SK-N-SH (cell line): ENCODE results near the gene ZNF587. TPM values are rescaled to one million over a fixed set of nuclear protein-coding genes. Genes with fewer than 3 reads are reported as not detected.

Source experiments
- CTCF ChIA-PET: fragments of 300-600, 350-600 bp; formaldehyde crosslinking; extraction: SDS; loops from one replicate; lab custom pipeline; 2021; lab: Yijun Ruan, JAX
- POLR2A ChIA-PET: fragments of 350-600 bp; sonication (Branson Sonifier 250); formaldehyde crosslinking; extraction: SDS; loops from one replicate; lab custom pipeline; 2020; ENCODE audit warnings: antibody characterized with exemption, inconsistent platforms; lab: Yijun Ruan, JAX
- DNase-seq: peaks from one replicate; pipeline ENCODE4 v3.0.0; 2012
- H2AFZ ChIP-seq: fragments of 200-600 bp; sonication (generic); 2 replicates; pipeline ENCODE4 v1.8.1; 2016; ENCODE audit warnings: antibody characterized with exemption, mild to moderate bottlenecking, low read depth
- H3F3A ChIP-seq: fragments of 200-600 bp; sonication (generic); replicated peaks from 2 replicates; pipeline ENCODE3; 2016; ENCODE audit warnings: antibody characterized with exemption, mild to moderate bottlenecking; ENCODE audit not compliant: insufficient read depth
- H3K27ac ChIP-seq, 2 experiments: fragments of 200-500 bp in 1 of 2; fragments of 200-600 bp in 1 of 2; sonication (Bioruptor generic) in 1 of 2; sonication (generic), shearing (Covaris generic) in 1 of 2; 2 replicates each; pipeline versions ENCODE4 v1.5.1 to v1.6.1; 2014 to 2016; ENCODE audit warnings: low read depth in 2 of 2, inconsistent platforms in 1 of 2, low read length in 1 of 2, mild to moderate bottlenecking in 1 of 2, mixed read lengths in 1 of 2
- H3K27me3 ChIP-seq: fragments of 200-600 bp; sonication (generic), shearing (Covaris generic); 2 replicates; pipeline ENCODE4 v1.6.1; 2016; ENCODE audit warnings: mixed run types; ENCODE audit not compliant: insufficient read depth
- H3K36me3 ChIP-seq, 2 experiments: fragments of 200-500 bp in 1 of 2; fragments of 200-600 bp in 1 of 2; sonication (Bioruptor generic) in 1 of 2; sonication (generic) in 1 of 2; replicated peaks in 1 of 2; 2 replicates each; pipeline versions ENCODE3 to v1.5.1; 2014 to 2016; ENCODE audit warnings: low read length in 1 of 2, mild to moderate bottlenecking in 1 of 2; ENCODE audit not compliant: insufficient read depth in 2 of 2, control insufficient read depth in 1 of 2
- H3K4me1 ChIP-seq, 2 experiments: fragments of 200-500 bp in 1 of 2; fragments of 200-600 bp in 1 of 2; sonication (Bioruptor generic) in 1 of 2; sonication (generic), shearing (Covaris generic) in 1 of 2; 2 replicates each; pipeline versions ENCODE4 v1.5.1 to v1.6.1; 2014 to 2016; ENCODE audit warnings: low read depth in 1 of 2, low read length in 1 of 2, mixed run types in 1 of 2; ENCODE audit not compliant: insufficient read depth in 2 of 2, control insufficient read depth in 1 of 2
- H3K4me2 ChIP-seq: fragments of 200-600 bp; sonication (generic), shearing (Covaris generic); 2 replicates; pipeline ENCODE4 v1.6.1; 2017; ENCODE audit warnings: mixed run types
- H3K4me3 ChIP-seq, 2 experiments: fragments of 200-500 bp in 1 of 2; fragments of 200-600 bp in 1 of 2; sonication (Bioruptor generic) in 1 of 2; sonication (generic), shearing (Covaris generic) in 1 of 2; 2 replicates each; pipeline versions ENCODE4 v1.5.1 to v1.8.1; 2014 to 2016; ENCODE audit warnings: low read depth in 2 of 2, inconsistent platforms in 1 of 2, low read length in 1 of 2, mild to moderate bottlenecking in 1 of 2, mixed read lengths in 1 of 2, moderate library complexity in 1 of 2
- H3K79me2 ChIP-seq: fragments of 200-600 bp; sonication (generic); 2 replicates; pipeline ENCODE4 v1.8.1; 2017; ENCODE audit warnings: mild to moderate bottlenecking; ENCODE audit not compliant: insufficient read depth
- H3K9ac ChIP-seq: fragments of 200-600 bp; sonication (generic); 2 replicates; pipeline ENCODE4 v1.6.1; 2017; ENCODE audit warnings: mixed run types
- H3K9me2 ChIP-seq: fragments of 200-600 bp; sonication (generic); 2 replicates; pipeline ENCODE4 v1.6.1; 2017; ENCODE audit warnings: mixed run types
- H3K9me3 ChIP-seq: fragments of 200-600 bp; sonication (generic); 2 replicates; pipeline ENCODE4 v1.6.1; 2017; ENCODE audit warnings: mixed run types, mild to moderate bottlenecking, moderate library complexity
- H4K20me1 ChIP-seq: fragments of 200-600 bp; sonication (generic); 2 replicates; pipeline ENCODE4 v1.6.1; 2017; ENCODE audit warnings: mild to moderate bottlenecking, mixed run types; ENCODE audit not compliant: insufficient read depth
- CHD2 ChIP-seq: fragments of 150-350 bp; IDR thresholded peaks from 2 replicates; pipeline ENCODE4 v1.6.1; 2018; ENCODE audit warnings: low read length; ENCODE audit not compliant: partially characterized antibody
- CTCF ChIP-seq: fragments of 200-600 bp; sonication (generic); IDR thresholded peaks from 2 replicates; pipeline ENCODE4 v1.6.1; 2017; ENCODE audit warnings: antibody characterized with exemption, mild to moderate bottlenecking, moderate library complexity
- EP300 ChIP-seq, 2 experiments: IDR thresholded peaks; 2 replicates each; pipeline versions ENCODE4 v1.4.0 to v1.6.1; 2012; ENCODE audit warnings: borderline replicate concordance in 1 of 2, low read depth in 1 of 2, low read length in 1 of 2
- FOSL2 ChIP-seq: IDR thresholded peaks from 2 replicates; pipeline ENCODE4 v1.4.0; 2012; ENCODE audit warnings: low read depth, mild to moderate bottlenecking, moderate library complexity, borderline replicate concordance
- FOXJ3 ChIP-seq: sonication (generic); formaldehyde crosslinking; IDR thresholded peaks from 2 replicates; pipeline ENCODE4 v1.5.1; 2020; ENCODE audit warnings: mild to moderate bottlenecking, missing genetic modification reagents
- GATA2 ChIP-seq: sonication (generic); formaldehyde crosslinking; IDR thresholded peaks from 2 replicates; pipeline ENCODE4 v1.5.0; 2020; ENCODE audit warnings: mild to moderate bottlenecking, missing genetic modification reagents
- JUND ChIP-seq: IDR thresholded peaks from 2 replicates; pipeline ENCODE4 v1.4.0; 2012
- MAX ChIP-seq: IDR thresholded peaks from 2 replicates; pipeline ENCODE4 v1.4.0; 2012; ENCODE audit warnings: low read depth
- MXI1 ChIP-seq: IDR thresholded peaks from 2 replicates; pipeline ENCODE4 v1.6.1; 2012; ENCODE audit warnings: mild to moderate bottlenecking, low read depth, low read length, improper control_type of control experiment
- NFIC ChIP-seq: IDR thresholded peaks from 2 replicates; pipeline ENCODE4 v1.4.0; 2012; ENCODE audit warnings: borderline replicate concordance
- NRF1 ChIP-seq: IDR thresholded peaks from 2 replicates; pipeline ENCODE4 v1.6.1; 2012; ENCODE audit warnings: low read depth, mild to moderate bottlenecking, low read length
- PBX3 ChIP-seq: IDR thresholded peaks from 2 replicates; pipeline ENCODE4; 2012
- POLR2AphosphoS5 ChIP-seq: IDR thresholded peaks from 2 replicates; pipeline ENCODE4 v1.6.1; 2012; ENCODE audit warnings: low read depth, low read length
- REST ChIP-seq: IDR thresholded peaks from 2 replicates; pipeline ENCODE4 v1.6.1; 2012; ENCODE audit warnings: mild to moderate bottlenecking, low read depth, low read length, moderate library complexity
- SIN3A ChIP-seq: IDR thresholded peaks from 2 replicates; pipeline ENCODE4 v1.6.1; 2012; ENCODE audit warnings: low read depth, mild to moderate bottlenecking, low read length, moderate library complexity, borderline replicate concordance
- TAF1 ChIP-seq: IDR thresholded peaks from 2 replicates; pipeline ENCODE4 v1.6.1; 2012; ENCODE audit warnings: low read depth, mild to moderate bottlenecking, low read length, moderate library complexity, borderline replicate concordance
- TCF12 ChIP-seq: IDR thresholded peaks from 2 replicates; pipeline ENCODE4 v1.4.0; 2012
- TEAD4 ChIP-seq: IDR thresholded peaks from 2 replicates; pipeline ENCODE4 v1.4.0; 2012; ENCODE audit warnings: mild to moderate bottlenecking, borderline replicate concordance; ENCODE audit not compliant: insufficient read depth
- YY1 ChIP-seq: IDR thresholded peaks from 2 replicates; pipeline ENCODE4 v1.4.0; 2012; ENCODE audit warnings: low read depth, mild to moderate bottlenecking
- WGBS: methylation state at CpG from one replicate; pipeline ENCODE4 v1.1.6; 2017; ENCODE audit warnings: low lambda C conversion rate; 5-methylcytosine and 5-hydroxymethylcytosine counted together
- polyA plus RNA-seq, 3 experiments: library from polyadenylated mRNA; depleted of rRNA; stranded (reverse); fragments of >200 nt; gene quantifications; 2 replicates each; pipeline ENCODE4 v1.2.3, GENCODE V29; 2012

The ZNF587 gene
- polyA plus RNA-seq, 1 of the 3 experiments (the other 2 are of a cell fraction), result 7.4 TPM

GRCh38 chr19:57813919-57814504 is 35.6 kb upstream of the ZNF587 start:
- H3K27ac ChIP-seq, result peak overlapping the region; percentile 49 to 67; a peak in 2 of 4 replicates

More at GRCh38 chr19:57813919-57814504, 35.6 kb upstream of the ZNF587 start:
- Histone ChIP-seq H3K4me3 (peak overlapping the region; percentile 82 to 90), H3K4me2 (peak overlapping the region; percentile 78), H3K9ac (peak overlapping the region; percentile 75), H3F3A (no peaks in the 10 kb centered on the region), H3K27me3 (no peaks in the 10 kb centered on the region), H2AFZ (peak overlapping the region; percentile 81), H3K4me1 (peaks cover 0 to 7% of the 10 kb centered on the region in 2 experiments; a peak in 1 of 4 replicates), H3K36me3 (peaks cover 7 to 9% of the 10 kb centered on the region in 2 experiments), H4K20me1 (no peaks in the 10 kb centered on the region), H3K9me2 (no peaks in the 10 kb centered on the region), H3K79me2 (peaks cover 18% of the 10 kb centered on the region; the same call in 1 of the 2 replicates), H3K9me3 (no peaks in the 10 kb centered on the region)
- CTCF ChIA-PET, result no interaction called here
- POLR2A ChIA-PET, result interaction anchor here (1.2 to 1.4 kb wide), 2 partner anchors 181 to 245 kb away, joined by 3 read pairs; partner anchors contain the start of genes ZNF135 and ZNF211
- no peak for DNase-seq
- TF ChIP-seq FOSL2, result no peak
- TF ChIP-seq TCF12, result no peak
- TF ChIP-seq NFIC, result no peak
- TF ChIP-seq MXI1, result no peak
- TF ChIP-seq EP300 (IDR thresholded peaks at IDR 0.05; ENCODE audit: borderline replicate concordance in 1 of 2, low read depth in 1 of 2, low read length in 1 of 2), result no peak
- no peak for TF ChIP-seq FOXJ3 (CRISPR knock-in tag)
- TF ChIP-seq TAF1, result no peak
- TF ChIP-seq CHD2, result no peak
- TF ChIP-seq GATA2 (CRISPR knock-in tag), result no peak
- TF ChIP-seq POLR2AphosphoS5, result no peak
- no peak for TF ChIP-seq YY1
- TF ChIP-seq MAX, result no peak
- no peak for TF ChIP-seq JUND
- no peak for TF ChIP-seq PBX3
- no peak for TF ChIP-seq CTCF
- TF ChIP-seq SIN3A, result no peak
- no peak for TF ChIP-seq NRF1
- no peak for TF ChIP-seq REST
- no peak for TF ChIP-seq TEAD4
- 30% methylated on average over 13 of the region's 13 CpGs for WGBS
